GM18519 (cell line): ENCODE data around the gene YTHDF1.
"Not testable (repeated sequence)": the region's sequence is repeated elsewhere in the genome, so short reads cannot be mapped to it uniquely, and the experiment has no call there.

Experiments
- ATAC-seq: cut with Tn5 transposase; IDR thresholded peaks from one replicate; pipeline ENCODE4 v1.9.1; 2021; ENCODE audit warnings: mild to moderate bottlenecking, moderate library complexity; ENCODE audit not compliant: unreplicated experiment, low FRiP score

YTHDF1 gene

DNA sequence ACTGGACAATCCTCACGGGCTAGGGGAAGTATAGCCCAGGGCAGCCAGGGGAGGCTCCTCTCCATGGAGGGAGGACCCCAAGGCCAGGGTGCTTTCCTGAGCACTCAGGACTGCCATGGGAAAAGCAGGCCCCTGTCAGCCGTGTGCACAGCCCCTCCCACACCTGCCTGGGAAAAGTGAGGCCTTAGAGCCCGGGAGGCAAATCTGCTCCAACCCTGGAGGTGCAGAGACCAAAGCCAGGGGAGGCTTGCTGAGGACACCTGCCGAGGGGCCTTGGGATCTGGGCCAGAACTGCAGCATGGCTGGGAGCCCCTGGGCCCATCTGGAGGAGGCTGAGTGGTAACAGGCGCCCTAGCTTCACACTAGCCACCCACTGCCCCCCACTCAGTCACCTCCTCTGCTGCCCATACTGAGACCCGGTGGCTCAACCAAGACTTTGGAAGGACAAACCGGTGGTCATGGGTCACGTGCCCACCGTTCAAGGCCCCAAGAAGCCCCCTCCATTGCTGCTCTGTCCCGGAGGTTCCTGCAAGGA, 55.2 kb downstream of the YTHDF1 start:
- no peak for ATAC-seq

DNA sequence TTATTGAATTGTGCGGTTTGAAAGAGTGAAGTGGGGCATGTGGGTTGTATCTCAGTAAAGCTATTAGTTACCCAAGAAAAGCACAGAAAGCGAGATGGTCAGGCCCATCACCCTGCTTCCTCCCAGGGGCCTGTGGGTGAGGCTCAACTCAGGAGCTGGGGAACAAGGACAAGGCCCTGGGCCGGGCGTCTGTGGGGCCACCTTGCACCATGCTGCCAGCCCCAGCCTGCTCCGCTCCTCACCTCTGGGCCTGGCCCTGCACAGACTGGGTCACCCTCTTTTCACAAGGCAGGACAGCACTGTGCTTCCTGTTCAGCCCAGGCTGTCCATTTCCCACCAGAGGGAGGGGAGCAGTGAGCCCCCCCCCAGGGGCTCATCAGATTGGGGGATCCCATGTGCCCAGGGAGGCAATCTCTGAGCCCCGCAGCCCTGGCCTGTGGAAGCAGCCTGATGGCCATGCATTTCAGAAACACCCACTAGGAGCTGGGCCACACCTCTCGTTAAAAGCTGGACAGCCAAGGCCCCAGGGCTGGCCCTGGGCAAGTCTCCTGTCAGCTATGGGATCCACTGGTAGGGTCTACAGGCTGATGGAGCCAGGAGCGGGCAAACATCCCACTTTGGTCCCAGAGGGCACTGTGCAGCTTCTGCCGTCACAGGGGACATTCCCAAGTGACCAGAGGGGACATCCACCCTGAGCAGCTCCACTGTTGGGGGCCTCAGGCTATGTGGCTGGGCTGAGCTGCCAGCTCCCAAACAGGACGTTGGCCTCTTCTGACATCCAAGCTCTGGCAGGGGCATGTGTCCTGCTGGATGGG, 55.9 kb downstream of the YTHDF1 start:
- ATAC-seq, result no peak

DNA sequence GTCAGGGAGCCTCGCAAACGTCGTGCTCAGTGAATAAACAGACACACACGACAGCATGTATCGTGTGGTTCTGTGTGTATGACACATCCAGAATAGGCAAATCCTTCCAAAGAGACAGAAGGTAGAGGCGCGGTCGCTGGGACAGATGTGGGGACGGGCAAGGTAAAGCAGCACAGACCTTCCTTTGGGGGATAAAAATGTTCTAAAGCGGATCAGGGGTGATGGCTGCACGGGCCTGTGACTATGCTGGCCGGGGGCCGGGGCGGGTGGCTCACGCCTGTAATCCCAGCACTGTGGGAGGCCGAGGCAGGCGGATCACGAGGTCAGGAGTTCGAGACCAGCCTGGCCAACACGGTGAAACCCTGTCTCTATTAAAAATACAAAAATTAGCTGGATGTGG, 56.7 kb downstream of the YTHDF1 start:
- ATAC-seq, result not testable (repeated sequence)

DNA sequence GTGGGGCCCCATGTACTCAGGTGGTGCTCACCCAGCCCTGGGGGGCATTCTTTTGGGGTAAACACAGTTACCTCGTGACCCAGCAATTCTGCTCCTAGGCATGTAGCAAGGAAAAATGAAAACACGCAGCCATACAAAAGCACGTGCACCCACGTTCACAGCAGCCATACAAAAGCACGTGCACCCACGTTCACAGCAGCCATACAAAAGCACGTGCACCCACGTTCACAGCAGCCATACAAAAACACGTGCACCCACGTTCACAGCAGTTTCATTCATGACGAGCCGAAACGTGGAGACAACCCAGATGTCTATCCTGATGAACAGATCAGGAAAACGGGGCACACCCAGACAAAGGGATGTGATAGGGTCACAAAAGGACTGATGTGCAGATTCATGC, 57.1 kb downstream of the YTHDF1 start:
- ATAC-seq, result no peak

DNA sequence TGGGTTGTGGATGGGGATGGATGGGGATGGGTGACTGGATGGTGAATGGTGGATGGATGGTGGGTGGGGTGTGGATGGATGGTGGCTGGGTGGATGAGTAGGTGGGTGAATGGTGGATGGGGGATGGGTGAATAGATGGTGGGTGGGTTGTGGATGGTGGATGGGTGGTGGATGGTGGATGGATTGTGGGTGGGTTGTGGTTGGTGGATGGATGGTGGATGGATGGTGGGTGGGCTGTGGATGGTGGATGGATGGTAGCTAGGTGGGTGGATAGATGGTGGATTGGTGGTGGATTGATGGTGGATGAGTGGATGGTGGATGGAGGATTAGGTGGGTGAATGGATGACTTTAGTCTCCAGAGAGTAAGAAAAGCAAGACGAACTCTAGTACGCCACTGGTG, 57.6 kb downstream of the YTHDF1 start:
- ATAC-seq, result no peak

DNA sequence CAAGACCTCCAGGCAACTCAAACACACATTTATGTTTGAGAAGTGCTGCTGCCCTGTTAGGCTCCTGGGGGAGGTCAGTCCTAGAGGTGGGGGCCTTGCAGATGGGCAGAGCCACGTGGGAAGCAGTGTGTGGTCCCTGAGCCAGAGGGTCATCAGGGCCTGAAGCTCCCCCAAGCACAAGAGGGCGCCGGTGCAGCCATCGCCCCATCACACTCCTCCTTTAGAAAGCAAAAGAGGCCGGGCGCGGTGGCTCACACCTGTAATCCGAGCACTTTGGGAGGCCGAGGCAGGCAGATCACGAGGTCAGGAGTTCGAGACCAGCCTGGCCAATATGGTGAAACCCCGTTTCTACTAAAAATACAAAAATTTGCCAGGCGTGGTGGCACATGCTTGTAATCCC, 58.5 kb downstream of the YTHDF1 start:
- ATAC-seq, result not testable (repeated sequence)

DNA sequence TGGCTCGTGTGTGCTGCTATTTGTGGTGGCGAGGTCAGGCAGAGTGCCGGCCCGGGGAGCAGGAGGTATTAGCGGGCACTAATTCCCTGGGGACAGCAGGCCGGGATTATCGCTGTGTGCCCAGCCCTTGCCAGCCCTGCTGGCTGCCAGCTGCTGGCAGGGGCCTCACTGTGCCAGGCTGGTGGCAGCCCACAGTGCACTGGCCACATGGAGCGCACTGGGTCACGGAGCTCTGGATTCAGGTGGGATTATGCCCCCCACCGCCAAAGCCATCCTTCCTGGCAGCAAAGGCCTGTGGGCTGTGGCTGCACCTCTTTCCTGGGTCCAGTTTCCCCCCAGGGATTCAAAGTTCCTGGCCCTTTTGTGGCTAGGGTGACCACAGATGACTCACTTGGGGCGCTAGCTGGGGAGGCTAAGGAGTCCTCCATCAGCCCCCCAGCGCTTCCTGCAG, 59.7 kb downstream of the YTHDF1 start:
- ATAC-seq, result no peak

DNA sequence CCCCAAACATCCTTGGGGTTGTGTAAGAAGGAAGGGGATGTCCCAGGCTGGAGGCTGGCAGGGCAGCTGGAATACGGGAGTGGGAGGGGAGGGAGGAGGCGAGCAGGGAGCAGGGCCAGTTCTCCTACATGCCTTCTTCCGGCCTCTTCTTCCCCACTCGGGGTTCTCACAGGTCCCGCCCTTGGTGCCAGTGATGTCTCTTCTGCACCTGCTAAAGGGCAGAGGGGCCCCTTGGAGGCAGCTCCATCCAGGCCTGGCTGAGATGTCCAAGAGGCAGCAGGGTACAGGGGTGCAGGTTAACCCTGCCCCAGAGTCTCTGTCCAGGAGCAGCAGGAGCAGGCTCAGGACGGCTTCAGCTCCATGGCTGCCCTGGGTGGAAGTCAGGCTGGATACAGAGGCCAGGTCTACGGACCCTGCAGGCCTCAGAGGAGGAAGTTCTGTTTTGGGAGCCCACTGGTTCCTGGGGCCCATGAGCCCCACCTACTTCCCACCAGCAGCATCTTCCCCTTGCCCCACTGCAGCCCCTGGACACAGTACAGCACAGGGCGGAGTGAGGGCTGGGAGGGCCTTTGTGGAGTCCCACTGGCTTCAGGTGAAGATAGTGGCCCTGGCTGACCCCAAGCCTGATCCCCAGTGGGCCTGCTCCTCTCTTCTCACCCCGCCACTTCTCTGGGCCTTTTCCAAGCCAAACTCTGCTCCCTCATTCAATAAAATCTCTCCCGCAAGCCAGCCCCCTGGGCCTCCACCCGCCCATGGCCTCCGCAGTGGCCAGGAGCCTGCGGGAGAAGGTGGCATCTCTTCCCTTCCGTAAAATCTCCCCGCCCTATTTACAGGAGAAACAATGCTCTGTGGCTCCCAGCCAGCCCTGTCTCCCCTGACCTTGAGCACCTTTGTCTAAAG, 60.4 kb downstream of the YTHDF1 start:
- ATAC-seq, result no peak

DNA sequence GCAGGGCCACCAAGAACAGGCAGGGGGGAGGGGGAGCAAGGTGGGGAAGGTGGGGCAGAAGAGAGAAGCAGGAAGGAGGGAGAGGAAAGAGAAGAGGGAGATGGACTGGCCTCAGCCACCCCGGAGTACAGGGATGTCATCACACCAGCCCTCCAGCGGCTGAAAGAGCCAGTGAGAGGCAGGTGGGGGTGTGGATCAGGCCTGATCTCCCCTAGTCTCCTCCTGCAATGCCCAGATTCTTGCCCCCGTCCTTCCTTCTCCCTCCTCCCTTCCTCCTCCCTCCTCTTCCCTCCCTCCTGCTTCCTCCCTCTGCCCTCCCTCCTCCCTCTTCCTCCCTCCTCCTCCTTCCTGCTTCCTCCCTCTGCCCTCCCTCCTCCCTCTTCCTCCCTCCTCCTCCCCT, 61.5 kb downstream of the YTHDF1 start:
- ATAC-seq, result no peak

DNA sequence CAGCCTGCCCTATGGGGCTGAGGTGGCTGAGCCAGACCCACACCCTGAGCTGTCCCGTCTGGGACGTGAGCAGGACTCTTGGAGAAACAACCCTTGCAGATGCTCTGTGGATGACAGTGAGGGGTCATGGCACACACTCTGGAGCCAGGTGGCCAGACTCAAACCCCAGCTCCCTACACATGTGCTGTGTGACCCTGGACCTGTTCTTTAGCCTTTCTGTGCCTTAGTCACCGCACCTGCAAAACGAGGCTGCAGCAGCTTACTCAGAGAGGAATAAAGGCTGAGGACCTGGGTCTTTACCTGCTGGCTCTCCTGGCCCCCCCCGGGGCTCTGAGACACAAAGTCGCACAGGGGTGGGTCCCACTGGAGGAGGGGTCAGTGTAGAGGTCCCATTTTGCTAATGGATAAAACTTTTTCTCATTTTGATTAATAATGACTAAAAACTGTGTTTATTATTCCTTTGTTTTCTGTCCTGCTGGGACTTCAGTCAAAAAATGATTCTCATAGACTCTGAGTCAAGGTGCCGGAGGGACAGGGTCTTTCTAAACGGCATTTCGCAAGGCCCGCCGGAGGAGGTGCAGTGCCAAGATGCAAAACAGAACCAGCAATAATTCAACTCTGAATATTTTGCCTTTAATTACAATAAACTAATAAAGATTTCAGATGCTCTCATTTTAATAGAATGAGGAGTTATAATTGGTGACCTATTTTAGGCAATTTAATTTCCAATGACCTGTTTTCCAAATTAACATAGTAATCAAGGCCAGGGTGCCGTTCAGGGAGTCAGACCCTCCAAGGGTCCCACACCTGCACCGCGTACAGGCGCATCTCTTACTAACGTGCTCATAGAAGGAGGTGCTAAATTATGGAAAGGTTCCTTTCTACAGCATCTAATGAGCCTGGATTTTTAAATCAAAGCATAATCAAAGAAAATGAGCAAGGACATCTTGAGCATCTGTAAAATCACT, 62.4 kb downstream of the YTHDF1 start:
- ATAC-seq, result no peak

DNA sequence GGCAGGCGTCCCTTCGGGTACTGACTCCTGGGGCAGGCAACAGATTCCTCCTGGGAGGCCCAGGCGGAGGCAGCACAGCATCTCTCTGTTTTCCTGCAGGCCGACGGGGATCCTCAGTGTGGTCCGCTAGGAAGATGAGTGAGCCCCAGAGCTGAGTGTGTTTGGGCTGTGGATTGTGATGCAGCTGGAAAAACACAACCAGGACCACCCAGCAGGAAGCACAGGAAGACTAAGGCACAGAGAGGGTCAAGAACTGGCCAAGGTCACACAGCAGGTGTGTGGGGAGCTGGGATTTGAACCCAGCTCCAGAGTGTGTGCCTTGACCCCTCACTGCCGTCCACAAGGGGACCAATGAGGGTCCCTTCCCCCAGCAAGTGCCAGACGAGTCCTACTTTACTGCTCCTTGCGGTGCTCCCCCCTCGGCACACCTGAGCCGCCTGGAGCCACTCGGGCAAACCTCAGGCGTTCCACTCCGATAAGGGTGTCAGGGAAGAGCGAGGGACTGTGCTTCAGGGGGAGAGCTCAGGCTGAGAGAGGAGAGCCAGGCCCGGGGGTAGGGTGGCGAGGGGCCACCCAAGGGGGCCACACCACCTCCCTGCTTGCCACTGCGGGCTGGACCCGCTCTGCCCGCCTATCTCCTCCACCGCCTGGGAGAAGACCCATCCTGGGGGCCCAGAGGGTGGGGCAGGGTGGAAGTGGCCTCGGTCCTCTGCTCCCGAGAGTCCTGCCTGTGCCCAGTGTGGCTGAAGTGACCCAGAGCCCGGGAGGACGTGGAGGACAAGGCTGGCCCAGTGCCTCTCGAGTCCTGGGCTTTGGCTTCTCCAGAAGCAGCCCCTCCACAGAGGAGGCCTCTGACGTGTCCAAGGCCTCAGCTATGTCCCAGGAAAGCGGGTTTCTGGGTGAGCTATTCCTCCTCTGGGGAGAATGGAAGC, 63.3 kb downstream of the YTHDF1 start:
- ATAC-seq, result no peak

DNA sequence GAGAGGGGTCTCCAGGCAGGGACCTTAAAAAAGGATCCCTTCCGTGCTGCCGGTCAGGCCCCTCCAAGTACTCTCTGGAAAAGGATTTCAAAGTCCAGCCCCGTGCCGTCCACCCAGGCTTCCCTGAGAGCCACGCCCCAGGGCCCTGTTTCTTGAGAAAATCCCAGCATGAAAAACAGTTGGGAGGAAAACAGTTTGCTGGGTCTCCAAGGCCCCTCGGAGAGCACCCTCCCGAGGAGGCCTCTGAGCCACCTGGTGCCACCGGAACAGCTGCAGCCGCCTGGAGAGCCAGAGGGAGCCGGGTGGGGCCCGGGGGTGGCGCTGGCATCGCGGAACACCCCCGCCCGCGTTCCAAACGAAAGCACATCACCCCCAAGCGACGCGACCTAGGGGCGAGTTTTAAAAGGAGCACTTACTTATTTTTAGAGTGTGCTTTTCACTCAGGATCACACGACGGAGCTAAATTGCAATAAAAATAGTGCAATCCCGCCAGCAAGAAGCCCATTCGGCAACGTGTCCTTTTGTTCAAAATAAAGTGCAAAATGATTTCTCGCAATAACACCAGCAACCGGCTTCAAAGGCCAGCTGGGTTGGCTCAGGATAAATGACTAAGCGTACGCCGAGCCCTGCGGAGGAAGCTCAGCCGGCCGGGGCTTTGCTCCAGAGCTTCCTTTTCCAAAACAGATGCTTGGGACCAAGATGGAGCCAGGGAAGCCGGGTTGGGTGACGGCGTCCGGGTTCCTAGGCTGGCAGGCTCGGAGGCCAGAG, 64.2 kb downstream of the YTHDF1 start:
- no peak for ATAC-seq

DNA sequence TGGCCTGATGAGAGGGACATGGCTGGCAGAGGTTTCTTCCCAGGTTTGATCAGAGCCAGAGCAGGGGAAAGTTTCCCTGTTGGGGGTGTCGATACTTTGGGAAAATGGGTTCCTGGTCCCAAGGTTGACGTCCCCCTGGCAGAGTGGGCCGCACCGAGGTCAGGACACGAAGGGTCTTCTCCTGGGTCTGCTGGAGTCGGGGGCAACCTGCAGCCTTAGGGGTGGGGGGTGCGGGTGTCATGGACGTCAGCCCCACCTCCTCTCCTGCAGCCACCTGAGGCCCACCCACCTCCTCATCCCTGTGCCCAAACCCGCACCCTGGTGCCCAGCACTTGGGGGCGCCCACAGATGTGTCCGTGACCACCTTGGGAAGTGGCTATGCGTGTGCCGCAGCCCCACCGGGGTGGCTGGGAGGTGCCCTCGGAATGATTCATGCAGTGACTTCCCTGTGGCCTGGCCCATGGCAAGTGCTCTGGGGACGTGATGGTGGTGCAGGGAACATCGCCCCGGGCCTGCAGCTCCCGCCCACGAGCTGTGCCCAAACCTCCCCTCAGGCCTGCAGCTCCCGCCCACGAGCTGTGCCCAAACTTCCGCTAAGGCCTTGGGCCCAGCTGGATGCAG, 64.9 kb downstream of the YTHDF1 start:
- ATAC-seq, result no peak

DNA sequence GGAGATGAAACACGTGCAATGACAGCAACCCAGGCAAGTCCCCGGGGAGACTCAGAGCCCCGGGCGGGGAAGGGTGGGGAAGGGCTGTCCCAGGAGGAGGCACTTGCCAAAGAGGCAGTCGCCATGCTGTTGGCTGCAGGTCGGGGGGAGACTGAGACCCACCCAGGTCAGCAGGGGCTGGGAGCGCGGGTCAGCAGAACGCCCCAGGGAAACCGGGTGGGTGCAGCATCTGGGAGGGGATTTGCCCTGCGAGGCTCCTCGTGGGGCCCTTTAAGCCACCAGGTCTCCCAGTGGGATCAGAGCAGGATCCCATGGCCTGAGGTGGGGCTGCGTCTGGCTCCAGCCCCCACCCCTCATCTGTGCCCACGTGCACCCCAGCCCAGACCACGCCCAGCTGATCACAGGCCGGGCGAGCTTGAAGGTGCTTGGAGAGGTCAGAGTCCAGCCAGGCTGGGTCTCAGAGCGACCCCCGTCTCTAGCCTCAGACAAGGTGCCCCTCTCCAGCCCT, 65.5 kb downstream of the YTHDF1 start:
- ATAC-seq, result no peak

DNA sequence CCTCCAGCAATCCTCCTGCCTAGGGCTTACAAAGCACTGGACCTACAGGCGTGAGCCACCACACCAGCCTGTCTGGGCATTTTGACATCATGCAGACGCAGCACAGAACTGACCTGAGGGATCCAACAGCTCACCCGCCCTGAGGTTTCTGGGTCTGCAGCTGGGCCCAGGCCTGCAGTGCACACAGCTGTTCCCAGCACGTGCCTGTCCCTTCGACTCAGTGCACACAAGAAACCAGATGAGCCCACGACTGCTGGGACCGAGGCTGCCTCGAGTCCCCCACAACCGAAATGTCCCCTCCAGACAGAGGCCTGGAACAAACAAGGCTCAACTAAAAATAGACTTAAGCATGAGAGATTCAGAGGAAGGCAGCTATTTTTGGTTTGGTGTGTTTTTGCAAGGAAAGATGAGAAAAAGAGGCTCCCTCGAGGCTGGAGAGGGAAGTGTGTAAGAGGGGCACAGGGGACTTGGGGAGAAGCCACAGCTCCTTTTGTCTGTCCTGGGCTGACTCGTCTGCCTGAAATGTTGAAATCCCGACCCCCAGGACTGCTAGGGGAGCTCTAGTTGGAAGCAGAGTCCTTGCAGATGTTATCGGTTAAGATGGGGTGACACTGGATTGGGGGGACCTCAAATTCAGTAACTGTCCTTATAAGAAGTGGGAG, 66.3 kb downstream of the YTHDF1 start:
- ATAC-seq, result no peak

DNA sequence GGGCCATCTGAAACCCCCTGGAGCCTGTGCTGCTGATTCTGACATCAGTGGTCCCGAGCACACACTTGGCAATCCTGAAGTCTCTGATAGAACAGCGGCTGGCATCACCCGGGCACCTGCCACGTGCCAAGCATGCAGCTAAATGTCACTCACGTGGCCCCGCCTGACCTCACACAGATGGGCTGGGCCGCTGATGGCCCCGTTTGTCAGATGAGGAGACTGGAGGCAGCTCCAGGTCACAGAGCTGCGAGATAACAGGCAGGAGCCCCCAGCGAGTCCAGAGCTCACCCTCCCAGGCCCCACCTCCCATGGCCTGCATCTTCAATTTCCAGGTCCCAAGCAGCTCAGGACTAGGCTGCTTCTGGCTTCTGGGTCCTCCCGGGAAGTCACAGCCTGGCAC, 67.2 kb downstream of the YTHDF1 start:
- ATAC-seq, result no peak

DNA sequence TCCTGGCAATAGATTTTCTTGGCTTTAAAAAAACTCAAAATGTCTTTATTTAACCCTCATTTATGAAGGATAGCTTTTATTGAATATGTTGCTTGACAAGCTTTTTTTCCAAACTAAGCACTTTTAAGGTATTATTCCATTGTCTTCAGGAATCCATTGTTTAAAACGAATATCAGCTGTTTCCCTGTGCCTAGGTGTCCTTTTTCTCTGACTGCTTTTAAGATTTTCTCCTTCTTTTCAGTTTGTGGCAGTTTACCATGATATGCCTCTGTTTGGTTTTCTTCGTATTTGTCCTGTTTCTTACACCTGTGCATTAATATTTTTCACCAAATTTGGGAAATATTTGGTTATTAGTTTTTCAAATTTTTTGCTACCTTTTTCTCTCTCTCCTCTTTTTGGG, 68.4 kb downstream of the YTHDF1 start:
- ATAC-seq, result no peak
